ENCODE data around the gene MAP3K10.
"Not testable (repeated sequence)": the region's sequence is repeated elsewhere in the genome, so short reads cannot be mapped to it uniquely, and the experiment has no call there.

The MAP3K10 gene

DNA sequence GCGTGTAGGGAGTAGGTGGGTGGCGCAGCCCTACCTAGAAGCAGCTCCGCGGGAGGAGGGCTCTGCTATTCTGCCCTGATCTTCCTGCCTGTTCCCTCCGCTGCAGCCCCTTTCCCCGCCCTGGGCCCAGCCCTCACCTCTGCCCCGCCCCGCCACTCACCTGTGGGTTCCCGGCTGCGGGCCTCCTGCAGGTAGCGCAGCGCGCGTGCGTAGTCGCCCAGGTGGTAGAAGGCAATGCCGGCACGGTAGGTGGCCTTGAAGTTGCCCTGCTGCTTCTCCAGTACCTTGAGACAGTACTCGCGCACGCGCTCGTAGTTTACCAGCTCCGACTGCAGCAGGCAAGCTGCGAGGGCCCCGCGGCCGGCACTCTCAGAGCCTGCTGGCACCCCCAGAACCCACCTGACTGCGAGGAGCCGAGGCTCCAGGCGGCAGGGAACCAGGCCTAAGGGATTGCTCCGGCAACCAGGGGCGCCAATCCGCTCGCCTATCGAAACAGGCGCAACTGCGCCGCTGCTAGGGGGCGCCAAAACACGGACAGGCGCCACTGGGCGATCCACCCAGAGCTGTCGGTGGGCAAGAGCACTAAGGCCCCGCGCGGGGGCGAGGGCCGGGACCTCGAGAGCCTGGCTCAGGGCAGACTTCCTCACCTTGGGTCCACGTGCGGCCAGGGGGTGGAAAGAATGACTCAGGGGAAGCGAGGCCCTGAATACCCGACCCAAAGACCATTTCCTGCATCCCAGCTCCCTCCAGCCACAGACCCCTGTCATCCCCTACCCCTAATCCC lies 26.0 kb downstream of the MAP3K10 start:
- no peak for DNase-seq (ENCODE audit: low spot score)

DNA sequence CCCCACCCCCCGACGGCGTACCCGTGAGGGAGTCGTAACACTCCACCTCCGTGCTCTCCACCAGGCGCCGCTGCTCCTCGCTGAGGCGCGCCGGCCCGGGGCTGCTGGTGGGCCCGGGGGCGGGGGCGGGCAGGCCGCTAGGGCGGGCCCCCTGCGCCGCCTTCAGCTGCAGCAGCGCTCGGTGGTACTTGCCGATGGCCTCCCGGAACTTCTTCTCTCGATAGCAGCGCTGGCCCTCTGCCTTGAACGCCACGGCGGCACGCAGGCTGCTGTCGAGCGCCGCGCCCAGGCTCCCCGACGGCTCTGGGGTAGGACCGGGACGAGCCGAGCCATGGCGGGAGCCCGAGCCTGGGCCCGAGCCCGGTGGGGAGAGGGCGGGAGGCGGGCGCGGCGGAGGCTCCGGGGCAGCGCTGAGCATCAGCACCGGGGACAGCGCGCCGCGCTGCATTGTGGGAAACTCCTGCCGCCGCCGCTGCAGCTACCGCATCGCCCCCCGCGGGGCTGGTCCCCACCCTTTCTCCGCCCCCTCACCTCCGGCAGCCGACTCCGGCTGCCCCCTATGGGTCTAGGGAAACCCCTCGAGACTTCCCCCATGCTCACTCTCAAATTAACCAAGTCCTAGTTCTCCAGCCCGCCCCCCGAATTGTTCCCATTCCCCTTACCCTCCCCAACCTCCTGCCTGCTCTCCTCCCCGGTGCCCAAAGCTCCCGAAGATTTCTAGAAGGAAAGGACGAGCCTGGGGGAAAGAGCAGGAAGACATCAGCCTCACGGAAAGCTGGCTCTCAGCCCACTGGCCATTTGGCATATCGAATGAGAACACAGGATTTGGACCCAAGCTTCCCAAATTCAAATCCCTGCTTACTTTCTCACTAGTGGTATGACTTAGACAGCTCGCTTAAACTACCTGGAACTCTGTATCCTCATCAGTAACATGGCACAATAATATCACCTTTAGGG lies 27.0 kb downstream of the MAP3K10 start, which contains the start of gene TTC9B:
Gene TTC9B (minus strand): TSS at position 451 of the 957 bp plus-strand sequence. CDS start 3 bp downstream, at position 448.
- DNase-seq (ENCODE audit: low spot score): no peak

DNA sequence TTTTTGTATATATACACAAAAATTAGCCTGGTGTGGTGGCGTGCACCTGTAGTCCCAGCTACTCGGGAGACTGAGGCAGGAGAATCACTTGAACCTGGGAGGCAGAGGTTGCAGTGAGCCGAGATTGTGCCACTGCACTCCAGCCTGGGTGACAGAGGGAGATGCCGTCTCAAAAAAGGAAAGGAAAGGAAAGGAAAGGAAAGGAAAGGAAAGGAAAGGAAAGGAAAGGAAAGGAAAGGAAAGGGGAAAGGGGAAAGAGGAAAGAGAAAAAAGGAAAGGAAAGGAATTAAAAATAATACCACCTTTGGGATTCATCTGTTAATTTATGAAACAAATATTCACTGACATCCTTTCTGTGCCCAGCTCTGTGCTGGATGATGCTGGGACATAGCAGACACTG lies 27.8 kb downstream of the MAP3K10 start:
- not testable (repeated sequence) for DNase-seq (ENCODE audit: low spot score)

DNA sequence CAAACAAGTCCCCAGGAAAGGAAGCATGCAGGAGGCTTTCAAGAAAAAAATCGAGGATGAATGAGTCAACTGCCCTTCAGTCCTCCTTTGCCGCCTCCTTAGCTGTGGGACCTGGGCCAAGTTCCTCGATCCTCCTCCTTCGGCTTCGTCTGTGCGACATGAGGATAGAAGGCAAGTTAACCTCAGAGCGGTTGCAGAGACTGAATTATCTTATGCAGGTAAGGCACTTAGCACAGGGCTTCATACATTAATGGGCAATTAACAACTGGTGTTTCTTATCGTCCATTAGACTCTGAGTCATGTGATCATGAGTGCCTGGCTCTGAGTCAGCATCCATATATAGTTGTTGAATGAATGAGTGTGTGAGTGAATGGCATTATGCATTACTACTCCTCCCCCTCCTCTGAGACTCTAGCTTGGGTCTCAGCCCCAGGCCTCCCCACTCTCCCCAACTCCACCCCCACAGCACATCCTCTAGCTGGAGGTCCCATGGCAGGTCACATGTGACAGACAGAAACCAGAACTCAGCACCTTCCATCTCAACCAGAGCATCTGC lies 28.6 kb downstream of the MAP3K10 start:
- no peak for DNase-seq (ENCODE audit: low spot score)

DNA sequence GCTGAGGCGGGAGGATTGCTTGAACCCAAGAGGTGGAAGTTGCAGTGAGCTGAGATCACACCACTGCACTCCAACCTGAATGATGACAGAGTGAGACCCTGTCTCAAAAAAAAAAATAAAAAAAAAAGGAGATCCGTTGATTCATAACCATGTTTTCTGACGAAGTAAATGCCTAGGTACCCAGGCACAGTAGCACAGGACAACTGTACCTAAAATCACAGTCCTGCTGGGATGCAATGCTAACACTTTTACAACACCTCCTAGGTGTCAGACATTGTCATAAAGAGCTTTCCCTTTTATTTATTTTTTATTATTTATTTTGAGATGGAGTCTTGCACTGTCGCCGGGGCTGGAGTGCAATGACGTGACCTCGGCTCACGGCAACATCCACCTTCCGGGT lies 29.4 kb downstream of the MAP3K10 start:
- no peak for DNase-seq (ENCODE audit: low spot score)

DNA sequence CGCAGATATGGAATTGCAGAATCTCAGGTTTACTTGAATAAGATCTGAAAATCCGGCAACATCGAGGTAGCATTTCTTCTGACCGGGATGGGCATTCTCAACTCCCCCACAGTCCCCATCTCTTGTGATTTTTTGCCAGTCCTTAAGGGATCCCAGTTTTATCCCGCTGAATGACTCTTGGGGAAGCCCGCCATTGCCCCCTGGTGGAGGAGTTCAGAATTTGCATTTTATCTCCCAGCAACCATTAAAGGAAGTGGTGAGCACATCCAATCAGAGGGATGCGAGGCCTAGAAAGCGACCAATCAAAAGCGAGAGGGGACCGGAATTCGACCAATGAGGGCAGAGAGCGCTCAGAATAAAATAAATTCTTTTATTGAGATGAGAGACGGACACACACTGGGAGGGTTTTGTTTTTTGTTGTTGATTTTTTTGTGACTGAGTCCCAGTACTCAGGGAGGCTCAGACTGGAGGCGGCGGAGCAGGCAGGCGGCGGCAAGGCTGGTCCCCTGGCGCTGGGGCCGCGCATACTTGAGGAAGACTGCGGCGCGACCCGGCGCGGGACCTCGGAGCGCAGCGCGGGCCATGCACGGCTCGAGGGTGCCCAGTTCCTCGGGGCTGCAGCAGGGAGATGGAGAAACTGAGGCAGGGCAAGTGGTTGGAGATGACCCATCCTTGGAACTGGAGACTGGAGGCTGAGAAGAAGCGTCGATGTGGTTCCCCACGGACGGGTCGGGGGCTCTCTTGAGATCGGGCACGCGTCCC lies 30.8 kb downstream of the MAP3K10 start:
- peak; percentile 90 for DNase-seq (ENCODE audit: low spot score)

DNA sequence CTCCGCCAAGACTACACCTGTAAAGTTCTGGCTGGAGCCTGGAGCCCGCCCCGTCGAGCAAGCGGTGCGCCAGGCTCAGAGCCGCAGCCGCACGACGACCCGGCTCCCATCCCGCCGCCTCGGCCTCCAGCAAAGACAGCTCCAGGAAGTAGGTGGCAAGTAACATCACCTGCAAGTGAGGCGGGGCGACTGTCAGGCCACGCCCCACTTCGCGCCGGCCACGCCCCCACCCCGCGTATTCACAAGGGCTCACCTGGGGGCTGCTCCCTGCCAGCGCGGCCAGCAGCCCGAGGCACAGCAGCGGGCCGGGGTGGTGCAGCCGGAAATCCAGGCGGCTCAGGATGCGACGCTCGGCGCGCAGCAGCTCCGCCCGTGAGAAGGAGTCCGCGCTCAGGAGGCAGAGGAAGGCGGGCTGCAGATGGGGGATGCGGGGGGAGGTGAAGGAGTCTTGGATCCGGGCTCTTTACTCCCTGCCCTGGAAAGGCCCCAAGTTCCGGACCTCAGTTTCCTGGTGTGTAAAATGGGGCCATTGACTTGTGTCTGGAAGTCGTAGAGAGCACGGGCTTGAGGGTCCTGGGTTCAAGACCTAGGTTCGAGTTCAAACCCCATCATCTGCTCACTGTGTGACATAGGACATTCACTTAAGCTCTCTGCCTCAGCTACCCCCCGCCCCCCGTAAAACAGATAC lies 32.1 kb downstream of the MAP3K10 start:
- DNase-seq (ENCODE audit: low spot score): no peak

DNA sequence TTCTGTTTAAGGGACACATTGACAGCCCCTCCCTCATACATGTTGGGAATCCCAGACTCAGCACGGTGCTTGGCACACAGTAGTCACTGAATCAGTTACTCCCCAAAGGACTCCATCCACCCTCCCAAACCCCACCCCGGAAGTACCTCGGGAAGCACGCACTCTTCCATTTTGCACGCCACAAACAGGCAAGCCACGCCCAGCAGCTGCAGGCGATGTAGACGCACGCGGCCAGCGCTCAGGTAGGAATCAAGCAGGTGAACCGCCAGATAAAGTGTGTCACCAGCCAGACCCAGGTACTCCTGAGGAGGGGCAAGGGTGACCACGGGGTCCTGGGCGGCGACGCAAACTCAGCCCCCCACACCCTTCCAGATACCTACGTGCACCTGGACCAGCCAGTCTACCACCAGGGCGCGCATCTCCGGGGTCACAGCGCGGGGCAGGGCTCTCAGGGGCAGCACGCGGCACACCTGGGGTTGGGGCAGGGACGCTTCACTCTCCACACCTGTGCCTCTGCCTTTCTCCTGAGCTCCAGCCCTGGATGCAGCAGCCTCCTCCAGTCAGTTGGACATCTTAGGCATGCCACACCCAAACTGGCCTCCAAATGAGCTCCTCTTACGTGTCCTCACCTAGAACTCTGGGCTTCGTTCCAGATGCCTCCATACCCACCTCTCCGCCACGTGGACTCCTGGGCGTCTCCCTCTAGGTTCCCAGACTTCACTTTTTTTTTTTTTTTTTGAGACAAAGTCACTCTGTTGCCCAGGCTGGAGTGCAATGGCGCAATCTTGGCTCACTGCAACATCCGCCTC lies 33.3 kb downstream of the MAP3K10 start:
- no peak for DNase-seq (ENCODE audit: low spot score)

DNA sequence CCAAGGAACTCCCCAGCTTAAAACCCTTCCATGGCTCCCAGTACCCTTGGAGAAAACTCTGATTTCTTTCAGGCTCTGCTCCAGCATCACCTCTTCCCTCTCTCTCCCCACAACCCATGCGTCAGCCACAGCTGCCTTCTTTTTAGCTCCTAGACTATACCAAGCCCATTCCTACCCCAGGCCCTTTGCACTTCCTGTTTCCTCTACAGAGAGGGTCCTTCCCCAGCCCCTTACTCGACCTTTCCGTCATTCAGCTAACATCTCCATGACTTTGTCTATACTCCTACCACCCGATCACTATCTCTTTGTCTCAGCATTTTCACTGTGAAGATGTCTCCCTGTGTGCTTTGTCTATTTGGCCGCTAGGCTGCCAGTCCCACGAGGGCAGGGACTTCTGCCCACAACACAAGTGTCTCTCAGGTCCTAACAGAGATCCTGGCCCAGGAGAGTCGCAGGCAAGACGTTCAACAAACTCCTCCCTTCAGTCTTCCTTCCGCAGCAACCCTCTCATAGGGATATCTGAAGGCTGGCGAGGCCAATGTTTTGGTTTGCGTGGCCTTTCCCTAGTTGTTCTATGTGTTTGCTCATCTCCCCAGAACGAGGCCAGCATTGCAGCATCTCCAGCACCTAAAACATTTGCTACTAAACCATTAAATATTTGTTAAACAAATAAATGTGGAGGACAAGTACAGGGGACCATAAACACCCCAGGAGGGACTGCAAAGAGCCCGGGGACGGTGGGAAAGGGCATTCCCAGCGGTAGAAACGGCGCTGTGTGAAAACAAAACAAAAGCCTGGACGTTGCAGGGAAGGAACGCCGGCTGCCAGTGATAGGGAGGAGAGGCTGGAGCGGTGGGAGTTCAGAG lies 34.4 kb downstream of the MAP3K10 start:
- DNase-seq (ENCODE audit: low spot score): no peak

DNA sequence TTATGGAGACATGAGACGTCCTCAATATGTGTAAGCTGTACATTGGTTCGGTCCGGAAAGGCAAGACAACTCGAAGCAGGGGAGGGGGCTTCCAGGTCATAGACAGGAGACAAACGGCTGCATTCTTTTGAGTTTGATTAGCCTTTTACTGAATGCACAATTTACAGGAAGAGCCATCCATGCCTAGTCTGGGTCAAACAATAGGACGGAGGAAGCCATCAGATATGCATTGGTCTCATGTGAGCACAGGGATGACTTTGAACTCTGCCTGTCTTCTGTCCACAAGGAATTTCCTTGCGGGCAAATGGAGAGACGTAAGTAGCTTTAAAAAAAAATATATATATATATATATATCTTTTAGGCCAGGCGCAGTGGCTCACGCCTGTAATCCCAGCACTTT lies 37.1 kb downstream of the MAP3K10 start:
- no peak for DNase-seq (ENCODE audit: low spot score)

DNA sequence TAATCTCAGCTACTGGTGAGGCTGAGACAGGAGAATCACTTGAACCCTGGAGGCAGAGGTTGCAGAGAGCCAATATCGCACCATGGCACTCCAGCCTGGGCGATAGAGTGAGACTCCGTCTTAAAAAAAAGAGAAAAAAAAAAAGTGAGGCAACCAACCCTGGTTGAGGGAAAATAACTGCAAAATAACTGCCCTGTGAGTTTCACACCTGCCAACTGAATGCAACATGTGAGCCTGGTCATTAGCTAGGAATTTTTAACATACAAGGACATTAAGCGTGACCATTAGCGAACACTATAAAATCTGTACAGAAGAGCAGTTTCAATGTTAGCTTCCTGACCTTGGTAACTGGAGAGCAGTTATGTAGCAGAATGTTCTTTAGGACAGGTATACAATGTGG lies 37.6 kb downstream of the MAP3K10 start:
- no peak for DNase-seq (ENCODE audit: low spot score)

DNA sequence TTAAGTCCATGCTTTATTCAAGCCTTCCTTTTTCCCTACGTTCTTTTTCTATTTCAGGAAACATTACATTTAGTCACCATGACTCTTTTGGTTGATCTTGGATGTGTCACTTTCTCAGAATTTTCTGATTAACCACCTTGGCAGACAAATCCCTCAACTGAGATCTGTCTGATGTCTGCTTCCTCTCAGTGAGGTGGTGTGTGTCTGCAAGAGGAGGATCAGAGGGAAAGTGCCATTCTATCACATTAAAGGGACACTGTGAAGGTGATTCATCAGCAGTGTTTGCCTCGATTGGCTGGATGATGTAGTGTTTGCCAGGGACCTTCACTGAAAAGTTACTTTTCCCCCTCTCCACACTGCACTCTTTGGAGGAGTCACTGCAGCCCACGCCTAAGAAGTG lies 38.3 kb downstream of the MAP3K10 start:
- DNase-seq (ENCODE audit: low spot score): no peak

DNA sequence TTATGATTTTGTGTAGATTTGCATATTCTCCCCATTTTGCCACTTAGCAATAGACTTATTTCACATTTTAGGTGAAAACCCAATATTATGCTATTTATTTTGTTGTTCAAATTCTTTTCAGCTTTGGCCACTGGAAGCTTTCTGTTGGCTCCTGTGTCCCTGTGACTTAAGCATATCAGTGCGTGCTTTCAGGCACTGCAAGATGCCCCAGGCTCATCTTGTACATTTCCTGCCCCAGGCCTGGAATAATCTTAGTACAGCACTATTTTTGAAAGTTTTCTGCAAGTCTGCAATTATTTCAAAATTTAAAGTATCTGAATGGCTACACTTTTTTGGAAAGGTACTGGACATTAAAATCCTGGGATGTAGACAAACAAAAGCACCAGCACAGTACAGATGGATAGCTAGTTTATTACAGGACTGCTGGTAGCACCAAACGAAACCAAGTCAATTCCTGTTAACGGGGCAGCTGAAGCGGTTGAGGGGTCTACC lies 38.7 kb downstream of the MAP3K10 start:
- DNase-seq (ENCODE audit: low spot score): no peak

DNA sequence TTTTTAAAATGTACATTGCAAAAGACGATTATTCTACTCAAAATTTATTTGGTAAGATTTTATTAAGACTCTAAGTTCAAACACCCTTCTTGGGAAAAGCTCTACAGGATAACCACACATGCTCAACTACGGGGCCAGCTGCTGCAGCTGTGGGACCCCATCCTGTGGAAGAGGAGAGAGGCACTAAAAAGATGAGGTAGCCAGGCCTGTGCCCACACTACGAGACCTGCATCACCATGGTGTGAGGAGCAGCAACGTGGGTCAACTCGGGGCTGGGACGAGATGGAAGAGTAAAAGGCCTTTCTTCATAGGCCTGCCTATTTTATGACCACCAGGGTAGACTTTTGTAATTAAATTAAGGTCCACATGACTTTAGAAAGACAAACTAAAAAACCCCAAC lies 39.8 kb downstream of the MAP3K10 start:
- DNase-seq (ENCODE audit: low spot score): no peak

DNA sequence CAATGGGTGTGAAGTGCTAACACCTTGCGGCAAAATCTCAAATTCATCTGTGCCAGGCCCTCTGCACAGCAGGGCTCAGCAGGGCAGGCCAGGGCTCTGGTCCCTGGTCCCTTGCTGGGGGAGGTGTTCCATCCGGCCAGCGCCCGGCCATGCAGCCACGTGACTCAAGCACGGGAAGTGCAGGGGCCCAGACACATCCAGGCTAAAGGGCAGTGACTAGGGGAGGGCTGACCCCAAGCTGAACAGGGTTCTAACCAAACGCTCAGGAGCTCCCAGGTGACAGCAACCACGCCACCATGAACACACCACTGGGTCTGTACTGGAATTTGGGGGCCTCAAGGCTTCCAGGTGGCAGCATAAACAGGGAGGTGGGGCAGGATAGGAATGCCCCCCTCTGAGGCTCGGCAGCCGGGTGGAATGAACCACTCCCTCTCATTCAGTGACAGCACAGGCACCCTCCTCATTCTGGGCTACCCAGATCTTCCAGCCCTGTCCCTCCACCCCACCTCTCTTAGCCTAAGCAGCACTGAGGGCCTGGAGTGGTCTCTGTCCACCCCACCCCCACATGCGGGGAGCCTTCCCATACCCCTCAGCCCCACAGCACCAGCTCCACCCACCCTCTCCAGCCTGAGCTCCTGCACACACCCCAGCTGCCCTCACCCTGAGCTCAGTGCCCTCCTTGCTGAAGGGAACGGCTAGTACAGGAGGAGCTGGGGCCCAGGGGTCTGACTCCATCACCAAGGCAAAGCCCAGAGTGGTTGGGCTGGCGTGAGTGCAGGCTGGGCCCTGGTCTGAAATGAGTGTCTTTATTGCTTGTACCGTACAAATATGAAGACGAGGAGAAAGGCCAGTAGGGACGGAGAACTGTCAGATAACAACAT lies 40.6 kb downstream of the MAP3K10 start:
- DNase-seq (ENCODE audit: low spot score): no peak

DNA sequence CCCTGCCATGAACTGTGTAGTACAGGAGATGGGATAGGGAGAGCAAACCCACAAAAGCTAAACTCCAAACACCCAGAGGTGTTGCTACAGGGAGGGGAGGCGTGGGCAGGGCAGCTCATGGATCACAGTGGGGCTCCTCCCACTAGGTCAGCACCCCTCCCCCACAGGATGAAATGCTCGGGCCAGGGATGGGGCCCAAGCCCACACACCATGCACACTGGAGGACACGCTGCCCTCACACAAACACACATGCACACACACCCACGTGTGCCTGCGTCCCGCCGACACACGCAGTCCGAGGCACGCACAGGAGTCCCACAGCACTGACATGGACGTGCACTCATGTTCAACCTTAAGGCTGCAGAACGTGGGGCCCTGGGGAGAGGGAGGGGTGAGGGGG lies 41.3 kb downstream of the MAP3K10 start:
- DNase-seq (ENCODE audit: low spot score): no peak

DNA sequence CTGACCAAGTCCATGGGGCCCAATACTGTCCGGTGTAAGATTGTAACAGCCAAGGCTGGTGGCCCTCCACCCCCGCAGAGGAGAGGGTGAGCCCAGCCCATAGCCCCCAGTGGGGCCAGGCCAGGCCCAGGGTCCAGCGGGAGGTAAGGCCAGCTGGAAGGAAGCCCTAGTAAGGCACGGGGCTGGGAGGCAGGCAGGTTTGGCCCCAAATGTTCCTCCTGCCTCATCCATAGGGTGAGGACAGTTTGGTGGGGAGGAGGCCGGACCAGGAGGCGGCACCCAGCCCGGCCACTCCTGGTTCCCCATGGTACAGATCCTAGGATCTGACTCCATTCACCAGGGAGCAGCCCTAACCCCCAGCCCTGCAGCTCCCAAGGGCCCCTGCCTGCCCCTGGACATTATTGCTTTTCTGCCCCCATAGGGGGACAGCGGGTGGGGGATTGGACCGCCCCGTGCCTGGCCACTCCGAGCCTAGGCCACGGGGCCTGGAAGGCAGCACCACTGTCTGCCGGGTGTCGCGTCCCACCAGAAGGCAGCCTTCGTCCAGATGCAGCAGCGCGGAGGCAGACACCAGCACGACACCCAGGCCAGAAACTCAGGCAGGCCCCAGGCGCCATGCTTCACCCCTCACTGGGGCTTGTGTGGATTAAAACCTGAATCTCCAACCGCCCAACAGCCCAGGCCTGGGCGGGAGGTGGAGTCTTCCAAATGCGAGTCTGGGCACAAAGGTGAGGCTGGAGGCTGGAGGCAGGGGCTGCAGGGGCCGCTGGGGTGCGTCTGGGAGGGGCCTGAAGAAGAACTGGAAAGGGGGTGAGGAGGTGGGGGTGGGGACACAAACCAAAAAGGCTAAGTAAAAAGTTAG lies 42.0 kb downstream of the MAP3K10 start:
- DNase-seq (ENCODE audit: low spot score): no peak

Data from putamen (tissue), 1 donor.